GM12874 (cell line): ENCODE measurements around the gene FAM177B.

Experiments used
- CTCF ChIP-seq: IDR thresholded peaks from 2 replicates; pipeline ENCODE4 v1.5.1; 2011; ENCODE audit warnings: low read depth, mild to moderate bottlenecking, control low read depth, low read length, moderate library complexity; ENCODE audit not compliant: insufficient read depth

The FAM177B gene

GRCh38 chr1:222767152-222767571 lies 30.2 kb downstream of the FAM177B start:
- no peak for TF ChIP-seq CTCF

GRCh38 chr1:222768592-222768991 lies 31.6 kb downstream of the FAM177B start:
- TF ChIP-seq CTCF: no peak

GRCh38 chr1:222769181-222769580 lies 32.2 kb downstream of the FAM177B start:
- no peak for TF ChIP-seq CTCF

GRCh38 chr1:222769971-222770620 lies 33.1 kb downstream of the FAM177B start:
- TF ChIP-seq CTCF: no peak

- TF ChIP-seq CTCF: no peak
Observed at GRCh38 chr1:222772996-222773379, 36.0 kb downstream of the FAM177B start.

GRCh38 chr1:222777463-222777862 lies 40.5 kb downstream of the FAM177B start:
- TF ChIP-seq CTCF: no peak

GRCh38 chr1:222777977-222778376 lies 41.0 kb downstream of the FAM177B start:
- no peak for TF ChIP-seq CTCF

- no peak for TF ChIP-seq CTCF
Observed at GRCh38 chr1:222781251-222781650, 44.2 kb downstream of the FAM177B start.
